Ovary (tissue), 9 donors: ENCODE data around the gene ZSCAN10. TPM values are rescaled to one million over a fixed set of nuclear protein-coding genes. Genes with fewer than 3 reads are reported as not detected.
A peak's percentile ranks its signal among the peaks of the same experiment; 100 is the strongest.

Experiments used
- DNase-seq, 5 donors: peaks; one replicate each; pipeline ENCODE4 v3.0.0-alpha.2; 2019 to 2020
- H3K27ac ChIP-seq, 2 donors: fragments of 200-600 bp; one replicate each; pipeline versions ENCODE4 v1.5.1 to v1.8.0; 2019 to 2022
- H3K27me3 ChIP-seq: fragments of 200-600 bp; one replicate; pipeline ENCODE4 v1.8.0; 2022
- H3K36me3 ChIP-seq: fragments of 200-600 bp; sonication (generic); one replicate; pipeline ENCODE4 v1.5.1; 2019
- H3K4me1 ChIP-seq: one replicate; pipeline ENCODE4 v1.8.1; 2013; ENCODE audit warnings: mild to moderate bottlenecking, moderate library complexity; ENCODE audit not compliant: insufficient read depth
- H3K4me3 ChIP-seq: fragments of 200-600 bp; sonication (generic); one replicate; pipeline ENCODE4 v1.5.1; 2017
- H3K9me3 ChIP-seq, 2 donors: fragments of 200-600 bp in 1 of 2; sonication (generic) in 1 of 2; one replicate each; pipeline versions ENCODE4 v1.5.1 to v1.8.1; 2013 to 2019; ENCODE audit warnings: mild to moderate bottlenecking in 1 of 2, moderate library complexity in 1 of 2
- EP300 ChIP-seq: sonication (generic); formaldehyde crosslinking; IDR thresholded peaks from one replicate; pipeline ENCODE4 v1.6.1; 2017; ENCODE audit warnings: antibody characterized with exemption
- POLR2A ChIP-seq: fragments of 450-650 bp; IDR thresholded peaks from one replicate; pipeline ENCODE4 v1.6.1; 2017; ENCODE audit warnings: antibody characterized with exemption, mild to moderate bottlenecking, moderate library complexity
- WGBS, 3 donors: extraction: QIAGEN DNeasy Blood & Tissue Kit in 1 of 3; methylation state at CpG; one replicate each; pipeline versions ENCODE4 v1.1.5 to v1.1.7; 2013 to 2017; 5-methylcytosine and 5-hydroxymethylcytosine counted together
- intact Hi-C, 4 donors: fragments of 100-400 bp; cut with DNase I; formaldehyde crosslinking; loops; one replicate each; pipeline versions ENCODE4 v1.11.0 to v1.15.1; 2022 to 2023
- polyA plus RNA-seq, 2 donors: library from polyadenylated mRNA; stranded (reverse); fragments of 200-250 nt in 1 of 2; fragments of 350-450 nt in 1 of 2; fragmentation: Illumina TruSeq in 1 of 2; extraction: RNeasy Lipid Tissue Mini Kit (QIAGEN cat#74804) in 1 of 2; gene quantifications; one replicate each; pipeline ENCODE4 v1.2.3, GENCODE V29; 2013 to 2014
- total RNA-seq, 7 donors: library from RNA; depleted of rRNA in 2 of 7; stranded (reverse); fragments of >200 nt in 2 of 7; fragmentation: NEBNext Ultra II Directional in 3 of 7; extraction: Animal tissue kit (Norgen Biotek cat#: 25700) in 3 of 7; gene quantifications; one replicate each; pipeline versions ENCODE4 v1.1.0 to v1.2.4, GENCODE V29; 2016 to 2023
- TF ChIP-seq, protein P1 (sequence below), 3 donors: fragments of 450-650 bp in 2 of 3; fragments of 200-600 bp in 1 of 3; IDR thresholded peaks; one replicate each; pipeline versions ENCODE4 v1.5.1 to v1.8.0; 2016 to 2022; ENCODE audit warnings: antibody characterized with exemption in 3 of 3, mild to moderate bottlenecking in 1 of 3
- donor health status: DM: no; HTN: no; CAD: no; lungs with moderate emphysema.
- donor health status: DM: no; HTN: no; CAD: no.
- donor health status: Bipolar disorder and iron deficiency.
- donor health status: DM: yes; HTN: yes; CAD: no.
- donor health status: DM: no; HTN: no; CAD: no.
- donor health status: DM: yes; HTN: yes; CAD: no.

ZSCAN10 gene
- total and polyA plus RNA-seq, 9 donors, result 0.06 to 0.69 (median 0.47) TPM; not detected in 6

DNA sequence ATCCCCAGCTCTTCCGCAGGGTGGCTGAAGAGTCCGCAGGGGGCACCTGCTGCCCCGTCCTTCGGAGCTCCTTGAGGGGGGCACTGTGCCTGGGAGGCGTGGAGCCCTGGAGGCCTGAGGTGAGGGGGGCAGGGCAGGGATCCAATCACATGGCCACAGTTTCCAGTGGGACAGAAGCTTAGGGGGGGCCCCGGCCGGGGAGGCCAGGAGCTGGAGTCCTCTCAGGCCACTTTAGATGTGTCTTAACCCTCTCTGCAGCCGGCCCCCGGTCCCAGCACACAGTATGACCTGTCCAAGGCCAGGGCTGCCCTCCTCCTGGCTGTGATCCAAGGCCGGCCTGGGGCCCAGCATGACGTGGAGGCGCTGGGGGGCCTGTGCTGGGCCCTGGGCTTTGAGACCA lies 46.6 kb upstream of the ZSCAN10 start:
- Histone ChIP-seq H3K9me3 (no peaks in the 10 kb centered on the region), H3K4me1 (peaks cover 4% of the 10 kb centered on the region), H3K4me3 (no peak overlapping the region), H3K27ac (no peak overlapping the region), H3K36me3 (no peaks in the 10 kb centered on the region), H3K27me3 (no peaks in the 10 kb centered on the region)
- peak in 1 of 5 donors; percentile 27 for DNase-seq
- TF ChIP-seq POLR2A, result no peak
- TF ChIP-seq, protein P1, sequence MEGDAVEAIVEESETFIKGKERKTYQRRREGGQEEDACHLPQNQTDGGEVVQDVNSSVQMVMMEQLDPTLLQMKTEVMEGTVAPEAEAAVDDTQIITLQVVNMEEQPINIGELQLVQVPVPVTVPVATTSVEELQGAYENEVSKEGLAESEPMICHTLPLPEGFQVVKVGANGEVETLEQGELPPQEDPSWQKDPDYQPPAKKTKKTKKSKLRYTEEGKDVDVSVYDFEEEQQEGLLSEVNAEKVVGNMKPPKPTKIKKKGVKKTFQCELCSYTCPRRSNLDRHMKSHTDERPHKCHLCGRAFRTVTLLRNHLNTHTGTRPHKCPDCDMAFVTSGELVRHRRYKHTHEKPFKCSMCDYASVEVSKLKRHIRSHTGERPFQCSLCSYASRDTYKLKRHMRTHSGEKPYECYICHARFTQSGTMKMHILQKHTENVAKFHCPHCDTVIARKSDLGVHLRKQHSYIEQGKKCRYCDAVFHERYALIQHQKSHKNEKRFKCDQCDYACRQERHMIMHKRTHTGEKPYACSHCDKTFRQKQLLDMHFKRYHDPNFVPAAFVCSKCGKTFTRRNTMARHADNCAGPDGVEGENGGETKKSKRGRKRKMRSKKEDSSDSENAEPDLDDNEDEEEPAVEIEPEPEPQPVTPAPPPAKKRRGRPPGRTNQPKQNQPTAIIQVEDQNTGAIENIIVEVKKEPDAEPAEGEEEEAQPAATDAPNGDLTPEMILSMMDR (IDR thresholded peaks at IDR 0.05), result no peak
- no peak for TF ChIP-seq EP300
- 58 to 73% (median 59%) methylated on average over 11 to 12 of the region's 12 CpGs for WGBS, 3 donors
- intact Hi-C loops, result no loop called here

DNA sequence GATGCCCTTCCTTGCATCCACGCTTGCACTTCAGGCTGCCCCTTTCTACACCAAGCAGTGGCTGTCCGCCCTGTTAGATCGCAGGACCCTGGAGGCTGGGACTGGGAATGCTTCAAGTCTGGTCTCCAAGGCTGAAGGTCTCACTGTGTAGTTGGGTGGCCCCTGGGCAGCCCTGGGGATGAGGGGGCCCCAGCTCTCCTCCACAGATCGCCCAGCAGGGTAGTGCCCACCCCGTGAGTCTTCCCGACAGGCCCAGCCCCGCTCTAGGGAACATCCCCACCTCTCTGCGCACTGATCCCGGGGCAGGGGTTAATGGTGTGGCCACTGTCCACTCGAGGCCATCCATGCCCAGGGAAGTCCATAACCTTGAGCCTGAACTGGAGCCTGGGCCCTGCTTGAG lies 46.1 kb upstream of the ZSCAN10 start:
- Histone ChIP-seq H3K9me3 (no peaks in the 10 kb centered on the region), H3K27ac (no peak overlapping the region), H3K4me1 (peaks cover 4% of the 10 kb centered on the region), H3K27me3 (no peaks in the 10 kb centered on the region), H3K4me3 (no peak overlapping the region), H3K36me3 (no peaks in the 10 kb centered on the region)
- WGBS, 3 donors, result 78 to 82% (median 80%) methylated on average over 10 of the region's 10 CpGs
- intact Hi-C loops, result no loop called here
- no peak for TF ChIP-seq POLR2A
- TF ChIP-seq, protein P1 (IDR thresholded peaks at IDR 0.05), result no peak
- no peak for TF ChIP-seq EP300
- DNase-seq, result no peak

DNA sequence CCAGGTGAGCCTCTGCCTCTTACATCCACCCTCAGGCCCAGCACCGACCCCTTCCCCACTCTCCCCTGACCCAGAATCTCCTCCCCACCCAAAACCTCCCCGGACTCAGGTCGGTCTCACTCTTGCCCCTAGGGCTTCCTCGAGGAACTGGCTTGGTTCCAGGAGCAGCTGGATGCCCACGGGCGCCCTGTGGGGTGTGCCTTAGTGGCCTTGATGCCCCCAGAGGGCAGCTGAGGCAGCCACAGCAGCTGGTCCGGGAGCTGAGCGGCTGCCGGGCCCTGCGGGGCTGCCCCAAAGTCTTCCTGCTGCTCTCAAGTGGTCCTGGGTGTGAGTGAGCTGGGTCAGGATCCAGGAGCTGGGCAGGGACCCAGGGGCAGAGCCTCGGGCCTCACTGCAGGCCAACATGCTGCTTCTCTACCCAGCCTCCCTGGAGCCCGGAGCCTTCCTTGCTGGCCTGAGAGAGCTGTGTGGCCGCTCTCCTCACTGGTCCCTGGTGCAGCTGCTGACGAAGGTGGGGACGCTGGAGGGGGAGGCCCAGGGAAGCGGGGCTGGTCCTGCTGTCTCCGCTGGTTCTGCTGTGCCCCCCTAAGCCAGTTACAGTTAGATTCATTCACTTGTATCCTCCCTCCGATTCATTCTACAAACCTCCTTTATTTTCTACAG lies 45.4 kb upstream of the ZSCAN10 start:
- 60 to 68% (median 61%) methylated on average over 18 of the region's 18 CpGs for WGBS, 3 donors
- Histone ChIP-seq H3K27ac (no peak overlapping the region), H3K36me3 (no peaks in the 10 kb centered on the region), H3K9me3 (no peaks in the 10 kb centered on the region), H3K4me3 (no peak overlapping the region), H3K27me3 (no peaks in the 10 kb centered on the region), H3K4me1 (no peaks in the 10 kb centered on the region)
- no peak for TF ChIP-seq POLR2A
- TF ChIP-seq EP300, result no peak
- TF ChIP-seq, protein P1 (IDR thresholded peaks at IDR 0.05), result no peak
- intact Hi-C loops, result no loop called here
- no peak for DNase-seq

DNA sequence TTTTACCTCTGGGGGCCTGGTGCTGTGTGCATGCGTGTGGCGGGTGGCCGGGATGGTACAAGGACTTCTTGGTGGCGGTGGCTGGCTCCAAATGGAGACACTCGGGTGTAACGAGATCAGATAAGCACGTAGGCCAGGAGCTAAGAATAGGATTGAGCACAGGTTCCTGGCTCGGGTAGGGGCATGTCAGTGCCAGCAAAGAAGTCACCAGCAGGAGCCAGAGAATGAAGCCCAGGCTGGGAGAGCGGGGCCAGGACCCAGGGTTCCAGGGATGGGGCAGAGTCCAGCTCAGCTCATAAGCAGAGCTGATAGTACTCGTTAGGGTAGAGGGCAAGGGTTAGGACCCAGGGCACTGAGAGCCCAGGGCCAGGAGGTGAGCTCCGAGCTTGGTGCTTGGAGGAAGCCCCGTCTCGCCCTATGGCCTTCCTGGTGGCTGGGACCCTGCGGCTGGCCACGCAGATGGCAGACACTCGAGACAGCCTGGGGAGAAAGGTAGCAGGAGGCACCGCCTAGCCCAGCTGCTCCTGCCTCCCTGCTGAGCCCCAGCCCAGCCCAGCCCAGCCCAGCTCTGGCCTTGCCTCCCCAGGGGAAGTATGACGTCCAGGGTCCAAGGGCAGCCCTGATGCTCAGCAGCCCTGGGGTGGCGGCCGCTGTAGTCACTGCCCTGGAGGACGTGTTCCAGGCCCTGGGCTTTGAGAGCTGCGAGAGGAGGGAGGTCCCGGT lies 44.7 kb upstream of the ZSCAN10 start:
- TF ChIP-seq EP300 (no peak), POLR2A (no peak)
- H3K27me3 ChIP-seq, result no peaks in the 10 kb centered on the region
- WGBS, 3 donors, result 68 to 77% (median 74%) methylated on average over 22 to 23 of the region's 23 CpGs
- no peak for DNase-seq
- no peaks in the 10 kb centered on the region for H3K36me3 ChIP-seq
- no peaks in the 10 kb centered on the region for H3K4me1 ChIP-seq
- no peak overlapping the region for H3K4me3 ChIP-seq
- no peak overlapping the region for H3K27ac ChIP-seq
- H3K9me3 ChIP-seq, result no peaks in the 10 kb centered on the region
- intact Hi-C loops, result no loop called here

DNA sequence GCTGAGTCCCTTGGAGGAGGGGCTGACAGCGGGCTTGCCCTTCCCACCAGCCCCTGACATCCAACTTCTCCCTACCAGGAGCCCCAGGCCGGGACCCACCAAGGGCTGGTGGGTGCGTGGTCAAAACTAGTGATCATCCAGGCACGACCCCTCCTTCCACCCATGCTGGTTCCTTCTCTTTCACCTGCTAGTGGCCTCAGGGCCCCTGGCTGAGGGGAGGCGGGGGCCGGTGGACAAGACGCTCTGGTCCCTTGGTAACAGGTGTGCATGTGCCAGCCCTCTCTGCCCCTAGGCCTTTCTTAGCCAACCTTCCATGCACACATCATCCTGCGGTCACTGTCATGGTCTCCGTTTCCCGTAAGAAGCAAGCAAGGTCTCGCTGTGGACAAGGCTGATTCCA lies 44.1 kb upstream of the ZSCAN10 start:
- no peak for DNase-seq
- 88 to 90% (median 90%) methylated on average over 5 to 11 of the region's 11 CpGs for WGBS, 3 donors
- H3K27me3 ChIP-seq, result no peaks in the 10 kb centered on the region
- H3K9me3 ChIP-seq, result no peaks in the 10 kb centered on the region
- no peaks in the 10 kb centered on the region for H3K4me1 ChIP-seq
- no peak overlapping the region for H3K4me3 ChIP-seq
- TF ChIP-seq EP300, result no peak
- TF ChIP-seq, protein P1 (IDR thresholded peaks at IDR 0.05), result no peak
- TF ChIP-seq POLR2A, result no peak
- H3K27ac ChIP-seq, result no peak overlapping the region
- H3K36me3 ChIP-seq, result no peaks in the 10 kb centered on the region
- intact Hi-C loops, result no loop called here
